ENCODE data around the gene RPL34. TPM values are rescaled to one million over a fixed set of nuclear protein-coding genes. Genes with fewer than 3 reads are reported as not detected.

The RPL34 gene
- total RNA-seq, 2 experiments from 2014 or later = 1,983 to 2,004 TPM

GRCh38 chr4:108601532-108601931 is 18.8 kb upstream of the RPL34 start:
- peaks cover 7% of the 10 kb centered on the region for H3K36me3 Mint-ChIP-seq (ENCODE audit: low read depth)

DNA sequence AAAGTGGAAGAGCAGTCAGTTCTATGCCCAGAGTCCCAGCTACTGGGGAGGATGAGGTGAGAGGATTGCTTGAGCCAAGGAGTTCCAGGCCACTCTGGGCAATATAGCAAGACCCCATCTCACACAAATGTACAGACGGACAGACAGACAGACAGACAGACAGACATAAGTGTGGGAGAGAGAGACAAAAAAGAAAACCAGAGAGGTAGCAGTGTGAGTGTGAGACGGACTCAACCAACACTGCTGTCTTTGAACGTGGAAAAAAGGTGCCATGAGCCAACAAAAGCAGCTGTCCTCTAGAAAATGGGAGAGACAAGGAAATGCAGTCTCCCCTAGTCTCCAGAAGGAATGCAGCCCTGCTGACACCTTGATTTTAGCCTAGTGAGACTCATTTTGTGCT is 18.2 kb upstream of the RPL34 start:
- CTCF ChIA-PET = no interaction called here
- intact Hi-C loops (cut with micrococcal nuclease) = no loop called here
- peaks cover 3% of the 10 kb centered on the region for H3K9me3 Mint-ChIP-seq
- no peak for DNase-seq
- no peak overlapping the region for H3K27ac Mint-ChIP-seq
- H3K4me1 Mint-ChIP-seq (ENCODE audit: low read depth) = peaks cover 20% of the 10 kb centered on the region
- H3K27me3 Mint-ChIP-seq (ENCODE audit: low read depth) = no peaks in the 10 kb centered on the region
- no peak overlapping the region for H3K4me3 Mint-ChIP-seq
- H3K36me3 Mint-ChIP-seq (ENCODE audit: low read depth) = peaks cover 10% of the 10 kb centered on the region

More at GRCh38 chr4:108601532-108601931, 18.8 kb upstream of the RPL34 start:
- H3K4me3 Mint-ChIP-seq = no peak overlapping the region
- CTCF ChIA-PET = no interaction called here
- intact Hi-C loops (cut with micrococcal nuclease) = no loop called here
- H3K9me3 Mint-ChIP-seq = no peaks in the 10 kb centered on the region
- peaks cover 17% of the 10 kb centered on the region for H3K4me1 Mint-ChIP-seq (ENCODE audit: low read depth)
- H3K27me3 Mint-ChIP-seq (ENCODE audit: low read depth) = no peaks in the 10 kb centered on the region
- H3K27ac Mint-ChIP-seq = no peak overlapping the region
- peak; percentile 39 for DNase-seq

GRCh38 chr4:108607079-108607815 is 13.1 kb upstream of the RPL34 start:
- Mint-ChIP-seq H3K27ac (no peak overlapping the region), H3K36me3 (ENCODE audit: low read depth) (peaks cover 11% of the 10 kb centered on the region), H3K9me3 (peaks cover 3% of the 10 kb centered on the region), H3K4me3 (no peak overlapping the region), H3K27me3 (ENCODE audit: low read depth) (no peaks in the 10 kb centered on the region), H3K4me1 (ENCODE audit: low read depth) (peaks cover 16% of the 10 kb centered on the region)
- CTCF ChIA-PET = interaction anchor here (0.6 to 1.5 kb wide), 4 partner anchors 35 to 792 kb away, joined by 3 to 5 read pairs (median 5); no protein-coding TSS in a partner anchor
- no peak for DNase-seq
- intact Hi-C loops (cut with micrococcal nuclease) = no loop called here

GRCh38 chr4:108611365-108611764 is 9.0 kb upstream of the RPL34 start:
- H3K4me1 Mint-ChIP-seq (ENCODE audit: low read depth) = peaks cover 20% of the 10 kb centered on the region

GRCh38 chr4:108612365-108612764 is 8.0 kb upstream of the RPL34 start:
- Mint-ChIP-seq H3K9me3 (peaks cover 5% of the 10 kb centered on the region), H3K27ac (no peak overlapping the region), H3K4me1 (ENCODE audit: low read depth) (peaks cover 15% of the 10 kb centered on the region), H3K27me3 (ENCODE audit: low read depth) (no peaks in the 10 kb centered on the region), H3K36me3 (ENCODE audit: low read depth) (peaks cover 16% of the 10 kb centered on the region), H3K4me3 (peak overlapping the region; percentile 68)
- DNase-seq = no peak
- intact Hi-C loops (cut with micrococcal nuclease) = no loop called here
- CTCF ChIA-PET = interaction anchor here (1.7 kb wide), 1 partner anchor 9 kb away, joined by 4 read pairs; no protein-coding TSS in a partner anchor

More at GRCh38 chr4:108611365-108611764, 9.0 kb upstream of the RPL34 start:
- Mint-ChIP-seq H3K9me3 (peaks cover 4% of the 10 kb centered on the region), H3K4me3 (peak overlapping the region; percentile 68), H3K36me3 (ENCODE audit: low read depth) (peaks cover 14% of the 10 kb centered on the region), H3K27me3 (ENCODE audit: low read depth) (no peaks in the 10 kb centered on the region), H3K27ac (no peak overlapping the region)
- intact Hi-C loops (cut with micrococcal nuclease) = loop anchor here (1.0 to 2.0 kb wide), 2 partner anchors 8 to 81 kb away; no protein-coding TSS in a partner anchor
- CTCF ChIA-PET = interaction anchor here (0.7 kb wide), 2 partner anchors 172 to 1368 kb away, joined by 3 read pairs; no protein-coding TSS in a partner anchor
- DNase-seq = peak; percentile 30

DNA sequence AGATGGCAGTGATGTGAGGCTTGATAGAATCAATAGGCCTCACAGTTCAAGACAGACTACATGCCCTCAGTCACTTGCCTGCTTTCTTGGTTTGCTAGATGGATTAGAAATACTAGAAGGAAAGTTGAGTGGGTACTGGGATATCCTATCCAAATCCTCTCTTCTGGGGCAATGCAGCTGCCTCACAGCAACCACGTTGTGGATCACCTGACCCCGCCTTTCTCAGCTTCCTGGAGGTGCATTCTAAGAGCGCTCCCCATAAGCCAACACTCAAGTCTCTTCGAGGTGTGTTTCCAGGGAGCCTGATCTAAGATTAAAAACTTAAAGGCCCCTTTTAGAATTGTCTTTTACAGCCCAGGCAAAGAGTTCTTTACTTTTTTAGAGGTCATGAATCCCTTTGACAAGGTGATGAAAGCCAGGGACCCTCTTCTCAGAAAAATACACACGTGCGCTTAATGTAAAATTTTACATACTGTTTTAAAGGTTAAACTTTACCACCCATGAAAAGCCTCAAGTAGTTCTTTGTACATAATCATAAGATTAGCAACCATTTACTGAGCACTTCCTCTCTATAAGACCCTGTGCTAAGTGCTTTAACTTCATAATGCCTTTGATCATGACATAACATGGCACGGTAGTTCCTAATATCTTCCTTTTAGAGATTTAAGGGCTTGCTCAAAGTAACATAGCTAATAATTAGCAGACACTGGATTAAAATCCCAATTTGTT is 840 bp upstream of the RPL34 start:
- peak; percentile 76 for DNase-seq
- Mint-ChIP-seq H3K9me3 (peaks cover 5% of the 10 kb centered on the region), H3K4me1 (ENCODE audit: low read depth) (peaks cover 39% of the 10 kb centered on the region), H3K27ac (peak overlapping the region; percentile 95), H3K27me3 (ENCODE audit: low read depth) (no peaks in the 10 kb centered on the region), H3K36me3 (ENCODE audit: low read depth) (peaks cover 56% of the 10 kb centered on the region), H3K4me3 (peak overlapping the region; percentile 93)
- CTCF ChIA-PET = interaction anchor here (2.2 kb wide), 1 partner anchor 600 kb away, joined by 10 read pairs; no protein-coding TSS in a partner anchor
- intact Hi-C loops (cut with micrococcal nuclease) = loop anchor here (1.0 to 10.0 kb wide), 13 partner anchors 8 to 1575 kb away; partner anchors contain the start of genes CYP2U1, ELOVL6, GAR1 and HADH

DNA sequence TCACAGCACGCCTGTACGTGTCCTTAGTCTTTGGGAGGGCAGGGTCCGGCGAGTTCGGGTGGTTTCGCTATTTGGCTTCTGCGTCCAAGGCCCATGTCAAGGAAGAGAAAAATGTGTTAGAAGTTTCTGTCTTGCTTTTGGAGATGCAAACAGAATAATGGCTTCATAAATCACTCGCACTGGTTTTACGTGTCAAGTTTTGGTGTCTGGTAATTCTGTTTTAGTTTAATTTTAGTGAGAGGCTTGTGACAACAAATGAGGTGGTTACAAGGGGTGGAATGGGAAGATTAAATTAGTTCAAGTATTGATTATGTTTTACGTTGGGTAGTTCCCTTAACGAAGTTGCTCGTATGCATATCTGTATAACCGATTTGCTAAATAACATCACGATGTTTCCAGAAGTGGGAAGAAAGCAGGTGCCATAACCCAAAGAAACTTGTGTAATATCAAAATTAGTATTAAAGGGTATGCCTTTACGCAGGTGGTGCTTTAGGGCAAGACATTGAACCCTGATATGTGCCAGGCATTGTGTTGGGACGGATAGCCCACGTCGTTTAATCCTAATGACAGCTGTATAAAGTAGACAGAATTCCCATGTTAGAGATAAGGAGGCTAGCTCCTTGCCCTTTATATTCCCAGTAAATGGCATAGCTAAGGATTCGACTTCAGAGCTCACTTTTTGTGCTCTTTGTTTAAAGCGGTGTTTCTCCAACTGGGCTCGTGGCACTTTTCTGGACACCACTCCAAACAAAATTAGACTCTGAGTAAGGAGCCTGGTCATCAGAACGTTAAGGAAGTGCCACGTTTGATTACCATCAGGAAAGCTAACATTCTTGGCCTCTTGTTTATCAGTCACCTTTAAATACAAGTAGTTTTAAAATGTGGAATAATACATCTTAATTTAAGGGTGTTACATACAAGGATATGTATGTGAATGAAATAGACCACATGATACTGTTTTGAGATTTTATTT is 843 bp downstream of the RPL34 start:
- Mint-ChIP-seq H3K27me3 (ENCODE audit: low read depth) (no peaks in the 10 kb centered on the region), H3K4me3 (peak overlapping the region; percentile 93), H3K27ac (peak overlapping the region; percentile 95), H3K9me3 (peaks cover 5% of the 10 kb centered on the region), H3K36me3 (ENCODE audit: low read depth) (peaks cover 65% of the 10 kb centered on the region), H3K4me1 (ENCODE audit: low read depth) (peaks cover 49% of the 10 kb centered on the region)
- no peak for DNase-seq
- intact Hi-C loops (cut with micrococcal nuclease) = loop anchor here (1.0 to 10.0 kb wide), 11 partner anchors 29 to 1574 kb away; partner anchors contain the start of genes CYP2U1, ELOVL6, GAR1 and HADH
- CTCF ChIA-PET = interaction anchor here (0.6 to 2.2 kb wide), 2 partner anchors 49 to 602 kb away, joined by 4 to 10 read pairs; no protein-coding TSS in a partner anchor

- intact Hi-C loops (cut with micrococcal nuclease) = loop anchor here (5.0 to 10.0 kb wide), 4 partner anchors 265 to 1573 kb away; partner anchors contain the start of genes ELOVL6 and GAR1
- peak; percentile 38 for DNase-seq
- CTCF ChIA-PET = interaction anchor here (0.6 to 2.2 kb wide), 2 partner anchors 49 to 603 kb away, joined by 4 to 10 read pairs; no protein-coding TSS in a partner anchor
- peaks cover 53% of the 10 kb centered on the region for H3K4me1 Mint-ChIP-seq (ENCODE audit: low read depth)
- H3K9me3 Mint-ChIP-seq = peaks cover under 1% of the 10 kb centered on the region
- no peaks in the 10 kb centered on the region for H3K27me3 Mint-ChIP-seq (ENCODE audit: low read depth)
- peaks cover 63% of the 10 kb centered on the region for H3K36me3 Mint-ChIP-seq (ENCODE audit: low read depth)
- H3K4me3 Mint-ChIP-seq = peak overlapping the region; percentile 93
- H3K27ac Mint-ChIP-seq = peak overlapping the region; percentile 95
Observed at GRCh38 chr4:108622022-108622421, 1.6 kb downstream of the RPL34 start.

- CTCF ChIA-PET = no interaction called here
- Mint-ChIP-seq H3K27ac (peak overlapping the region; percentile 95), H3K9me3 (no peaks in the 10 kb centered on the region), H3K4me1 (ENCODE audit: low read depth) (peaks cover 50% of the 10 kb centered on the region), H3K4me3 (peak overlapping the region; percentile 93), H3K36me3 (ENCODE audit: low read depth) (peaks cover 60% of the 10 kb centered on the region), H3K27me3 (ENCODE audit: low read depth) (no peaks in the 10 kb centered on the region)
- intact Hi-C loops (cut with micrococcal nuclease) = loop anchor here (5.0 to 10.0 kb wide), 4 partner anchors 266 to 1572 kb away; partner anchors contain the start of genes ELOVL6 and GAR1
- no peak for DNase-seq
Observed at GRCh38 chr4:108622828-108623227, 2.5 kb downstream of the RPL34 start.

DNA sequence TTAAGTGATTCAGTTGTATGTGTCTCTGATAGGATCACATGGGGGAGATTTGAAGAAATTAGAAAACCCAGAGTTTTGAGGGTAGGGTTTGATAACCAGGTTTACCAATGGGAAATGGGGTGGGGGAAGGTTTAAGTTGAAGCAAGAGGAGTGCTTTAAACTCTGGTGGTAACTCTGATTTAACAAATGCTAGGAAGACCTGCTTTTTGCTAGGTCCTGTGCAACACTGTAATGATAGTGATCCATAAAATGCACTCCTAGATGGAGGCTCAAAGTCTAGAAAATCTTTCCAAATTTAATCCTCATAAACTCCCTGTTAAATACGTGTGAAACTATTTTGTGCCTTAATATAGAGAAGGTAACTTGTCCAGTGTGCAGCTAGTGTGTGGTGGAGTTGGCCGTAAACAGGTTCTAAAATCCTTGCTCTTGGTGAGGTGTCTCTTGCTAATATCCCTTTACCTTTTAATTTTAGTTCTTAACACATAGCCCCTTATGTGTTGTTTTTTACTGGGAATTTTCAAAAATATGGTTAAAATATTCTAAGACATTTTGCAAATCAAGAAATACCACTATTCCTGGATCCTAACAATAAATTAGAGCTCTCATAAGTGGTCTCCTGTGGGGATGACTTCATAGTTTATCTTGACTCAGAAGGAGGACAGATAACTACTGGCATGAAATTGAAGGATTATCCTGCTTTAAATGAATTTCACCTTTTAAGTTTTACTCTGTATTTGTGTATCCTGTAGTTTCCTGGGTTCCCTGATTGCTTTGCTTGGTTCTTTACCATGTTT is 4.1 kb downstream of the RPL34 start:
- no peak overlapping the region for H3K27ac Mint-ChIP-seq
- H3K4me1 Mint-ChIP-seq (ENCODE audit: low read depth) = peaks cover 41% of the 10 kb centered on the region
- H3K27me3 Mint-ChIP-seq (ENCODE audit: low read depth) = no peaks in the 10 kb centered on the region
- DNase-seq = no peak
- H3K9me3 Mint-ChIP-seq = no peaks in the 10 kb centered on the region
- intact Hi-C loops (cut with micrococcal nuclease) = loop anchor here (5.0 to 10.0 kb wide), 4 partner anchors 267 to 1570 kb away; partner anchors contain the start of genes ELOVL6 and GAR1
- H3K4me3 Mint-ChIP-seq = peak overlapping the region; percentile 1
- CTCF ChIA-PET = no interaction called here
- peaks cover 65% of the 10 kb centered on the region for H3K36me3 Mint-ChIP-seq (ENCODE audit: low read depth)
